Measurements from ENCODE around the gene TCERG1L. TPM values are rescaled to one million over a fixed set of nuclear protein-coding genes. Genes with fewer than 3 reads are reported as not detected.

TCERG1L gene
- total RNA-seq, 1 donor from 2014 or later, result not detected

DNA sequence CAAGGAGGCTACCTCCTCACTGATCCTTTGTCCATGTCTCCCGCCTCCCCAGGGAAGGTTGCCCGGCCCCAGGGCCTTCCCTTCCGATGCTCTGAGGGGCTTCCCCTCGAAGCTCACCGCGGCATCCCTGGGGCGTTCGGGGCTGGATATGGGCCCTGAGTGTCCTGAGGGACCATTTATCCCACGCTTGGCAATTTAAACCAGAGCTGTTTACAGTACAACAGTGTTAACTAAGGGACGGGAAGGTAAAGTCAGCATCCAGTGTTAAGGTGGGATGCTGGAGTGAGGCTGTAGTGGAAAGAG is 92.0 kb downstream of the TCERG1L start:
- DNase-seq, result no peak
- ATAC-seq (ENCODE audit: poor library complexity), result no peak

DNA sequence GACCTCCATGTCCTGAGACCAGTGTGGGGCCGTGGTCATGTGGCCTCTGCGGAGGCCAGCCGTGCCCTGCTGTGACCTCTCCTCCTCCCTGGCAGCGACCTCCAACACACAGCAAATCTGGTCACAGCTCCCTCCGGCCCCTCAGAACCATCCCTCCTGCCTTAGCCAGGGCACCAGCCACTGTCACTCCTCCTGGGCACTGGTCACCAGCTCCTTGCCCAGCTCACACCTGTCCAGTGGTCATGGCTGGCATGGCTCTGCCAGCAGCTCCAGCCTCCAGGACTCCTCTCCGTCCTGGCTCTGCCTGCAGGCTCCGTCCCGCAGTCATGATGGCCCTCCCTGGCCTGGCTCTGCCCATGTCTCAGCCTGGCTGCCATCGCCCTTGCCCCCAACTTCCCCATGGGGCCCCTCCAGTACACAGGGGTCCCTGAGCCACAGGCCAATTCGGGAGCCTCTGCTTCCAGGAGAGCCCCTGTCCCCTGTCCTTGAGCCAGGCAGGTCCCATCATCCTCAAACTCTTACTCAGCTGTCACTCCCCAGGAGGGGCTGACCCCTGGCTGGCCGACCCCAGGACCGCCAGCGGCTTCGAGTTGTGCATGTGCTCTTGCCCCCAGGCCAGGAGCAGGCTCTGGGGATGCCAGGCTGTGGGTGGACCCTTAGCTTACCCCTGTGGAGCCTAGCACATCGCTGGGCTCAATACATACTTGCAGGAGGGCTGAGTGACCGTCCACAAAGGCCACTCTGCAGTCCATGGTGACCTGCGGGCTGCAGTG is 92.5 kb downstream of the TCERG1L start:
- intact Hi-C loops (cut with DNase I), result no loop called here
- DNase-seq (no peak), ATAC-seq (ENCODE audit: poor library complexity) (no peak)

More for the DNA sequence above, 92.0 kb downstream of the TCERG1L start:
- intact Hi-C loops (cut with DNase I), result no loop called here

DNA sequence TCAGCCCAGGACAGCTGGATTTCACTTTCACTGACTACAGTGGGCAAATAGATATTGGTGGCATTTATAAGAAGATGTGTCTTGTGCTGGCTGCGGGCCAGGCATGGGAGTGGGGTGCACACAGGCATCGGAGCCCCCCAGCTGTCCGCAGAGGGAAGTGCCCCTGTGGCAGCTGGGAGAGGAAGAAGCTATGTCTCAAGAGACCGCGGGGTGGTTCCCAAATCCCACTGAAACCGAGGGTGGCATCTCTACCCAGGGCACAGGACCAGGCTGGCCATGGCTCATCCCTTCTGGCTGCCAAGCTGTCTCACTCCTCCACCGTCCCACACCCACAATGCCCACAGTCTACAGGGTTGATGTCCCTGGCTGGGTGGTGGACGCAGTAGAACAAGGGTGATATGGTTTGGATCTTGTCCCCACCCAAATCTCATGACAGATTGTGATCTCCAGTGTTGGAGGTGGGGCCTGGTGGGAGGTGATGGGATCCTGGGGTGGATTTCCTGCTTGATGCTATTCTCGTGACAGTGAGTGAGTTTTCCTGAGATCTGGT is 94.8 kb downstream of the TCERG1L start:
- no peak for ATAC-seq (ENCODE audit: poor library complexity)
- no peak for DNase-seq
- intact Hi-C loops (cut with DNase I), result no loop called here

DNA sequence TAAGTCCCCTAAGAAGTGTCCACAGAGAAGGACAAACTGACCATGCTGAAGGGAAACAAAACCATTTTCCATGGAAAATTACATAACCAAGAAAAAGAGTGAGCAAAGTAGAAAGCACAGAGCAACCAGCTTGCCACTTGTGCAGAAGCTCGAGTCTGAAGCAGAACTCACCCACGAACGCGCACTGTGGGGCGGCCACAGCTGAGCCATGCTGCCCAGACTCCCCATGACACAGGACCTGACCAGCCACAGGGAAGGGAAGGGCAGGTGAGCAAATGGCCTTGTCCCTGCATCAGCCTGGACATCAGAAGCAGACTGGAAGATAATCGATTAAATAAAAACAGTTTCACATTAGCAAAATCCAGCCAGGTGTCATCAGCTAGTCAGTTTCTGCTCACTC is 95.7 kb downstream of the TCERG1L start:
- ATAC-seq (ENCODE audit: poor library complexity), result no peak
- intact Hi-C loops (cut with DNase I), result no loop called here
- DNase-seq, result no peak

DNA sequence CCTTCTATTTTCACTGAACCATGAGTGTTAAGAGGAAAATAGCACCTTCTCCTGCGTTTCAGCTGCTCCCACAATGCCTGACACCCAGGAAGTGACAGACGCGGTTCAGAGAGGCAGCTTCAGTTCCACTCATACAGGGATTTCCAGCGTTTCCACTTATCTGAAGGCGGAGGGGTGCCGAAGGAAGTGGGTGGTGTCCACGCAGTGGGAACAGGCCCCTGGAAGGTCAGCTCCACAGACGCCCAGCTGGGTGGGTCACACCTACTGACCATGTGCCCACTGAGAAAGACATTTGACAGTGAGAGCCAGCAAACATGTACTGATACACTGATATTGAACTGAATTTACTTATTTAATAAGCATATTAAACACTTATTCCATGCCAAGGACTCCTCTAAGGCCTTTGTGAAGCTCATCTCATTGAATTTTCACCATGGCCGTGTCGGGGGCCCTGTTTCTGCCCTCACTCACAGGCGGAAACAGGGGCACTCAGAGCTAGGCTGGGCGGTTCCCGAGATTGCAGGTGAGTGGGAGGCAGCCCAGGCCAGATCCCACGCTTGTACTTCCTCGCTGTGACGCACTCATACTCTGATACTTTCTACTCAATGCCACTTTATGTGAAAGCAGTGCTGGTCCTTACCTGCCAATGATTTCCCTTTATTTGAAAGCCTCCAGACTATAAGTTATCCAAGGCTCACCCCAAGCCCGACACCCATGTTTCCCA is 96.8 kb downstream of the TCERG1L start:
- DNase-seq, result no peak
- no peak for ATAC-seq (ENCODE audit: poor library complexity)
- intact Hi-C loops (cut with DNase I), result no loop called here

DNA sequence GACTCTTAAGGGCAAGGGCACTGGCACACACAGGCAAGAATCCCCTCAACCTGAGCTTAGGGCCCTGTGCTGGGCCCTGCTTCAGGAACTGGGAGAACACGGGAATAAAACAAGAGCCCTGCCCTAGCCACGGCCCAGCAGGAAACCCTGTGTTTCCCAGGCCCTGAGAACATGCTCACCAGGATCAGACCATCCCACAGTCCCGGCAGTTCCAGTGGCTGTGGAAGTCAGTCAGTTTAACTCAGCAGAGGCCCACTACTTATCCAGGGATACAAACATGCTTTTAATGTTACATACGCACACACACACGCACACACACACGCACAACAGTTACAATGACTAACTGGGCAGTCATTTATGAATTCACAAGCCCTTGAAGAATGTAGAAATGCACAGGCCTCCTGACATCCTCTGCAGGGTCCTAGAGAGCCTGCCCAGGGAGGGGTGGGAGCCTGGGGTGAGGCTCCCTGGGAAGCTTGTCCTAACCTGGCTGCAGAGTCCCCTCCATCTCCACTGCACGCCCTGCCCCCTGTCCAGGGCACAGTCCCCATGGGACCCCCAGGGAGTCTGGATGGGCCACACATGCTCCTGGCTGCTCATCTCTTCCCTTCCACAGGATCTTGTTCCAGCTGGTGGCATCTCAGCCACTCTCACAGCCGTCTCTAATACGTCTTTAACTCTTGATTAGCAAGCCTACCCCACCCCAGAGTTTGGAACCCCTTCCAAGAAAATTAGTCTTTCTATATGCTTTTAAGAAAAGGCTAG is 97.6 kb downstream of the TCERG1L start:
- no peak for DNase-seq

DNA sequence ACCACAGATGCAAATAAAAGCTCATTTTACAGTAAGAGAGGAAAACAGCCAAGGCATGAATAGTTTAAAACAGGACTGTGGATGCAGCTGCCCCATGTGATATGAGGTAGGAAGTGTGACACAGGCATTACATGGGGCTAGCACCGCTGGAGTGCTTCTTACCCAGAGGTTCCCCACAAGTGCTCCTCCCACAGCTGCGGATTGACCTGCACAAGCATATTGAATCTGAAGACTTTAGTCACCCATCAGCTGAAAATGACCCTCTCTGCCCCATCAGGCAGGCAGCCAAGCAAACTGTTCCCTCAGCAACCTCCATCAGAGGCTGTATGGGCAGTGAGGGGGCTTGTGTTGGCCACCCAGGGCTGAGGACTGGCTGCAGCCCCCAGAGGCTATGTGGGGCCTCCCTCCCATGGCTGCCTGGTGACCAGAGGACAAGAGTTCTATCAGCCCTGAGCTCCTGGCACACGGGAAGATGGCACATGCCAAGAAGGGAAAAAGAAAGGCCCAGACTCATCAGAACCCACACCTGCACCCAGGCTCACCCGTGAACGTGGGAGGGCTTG is 98.7 kb downstream of the TCERG1L start:
- intact Hi-C loops (cut with DNase I), result no loop called here
- ATAC-seq (ENCODE audit: poor library complexity) (no peak), DNase-seq (no peak)

More for the DNA sequence above, 97.6 kb downstream of the TCERG1L start:
- intact Hi-C loops (cut with DNase I), result no loop called here
- ATAC-seq (ENCODE audit: poor library complexity), result no peak

DNA sequence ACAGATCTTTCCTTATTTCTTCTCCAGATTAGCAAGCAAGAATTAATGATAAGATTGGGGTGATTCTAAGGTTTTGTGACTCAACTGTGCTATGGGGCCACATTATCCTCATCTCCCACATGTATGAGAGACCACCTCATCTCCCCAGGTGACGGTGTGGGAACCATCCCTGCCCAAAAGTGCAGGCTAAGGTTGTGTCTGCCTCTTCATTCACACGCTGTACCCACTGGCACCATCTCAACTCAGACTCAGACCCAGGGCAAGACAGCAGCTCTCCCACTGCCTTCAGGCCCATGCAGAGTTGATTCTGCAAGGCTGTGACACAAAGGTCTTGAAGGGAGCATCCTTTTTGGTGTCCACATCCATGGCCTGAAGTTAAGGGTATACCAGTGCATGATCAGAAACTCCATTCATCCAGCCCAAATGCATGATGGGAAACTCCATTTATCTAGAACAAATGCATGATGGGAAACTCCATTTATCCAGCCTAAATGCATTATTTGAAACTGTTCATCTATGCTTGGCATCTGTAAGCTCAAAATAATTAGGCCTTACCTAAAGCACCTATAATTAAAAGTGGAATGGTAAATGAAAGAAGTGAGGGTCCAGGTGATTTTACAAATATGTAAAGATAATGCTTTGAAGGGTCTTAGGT is 99.4 kb downstream of the TCERG1L start:
- intact Hi-C loops (cut with DNase I), result no loop called here
- ATAC-seq (ENCODE audit: poor library complexity) (no peak), DNase-seq (no peak)

DNA sequence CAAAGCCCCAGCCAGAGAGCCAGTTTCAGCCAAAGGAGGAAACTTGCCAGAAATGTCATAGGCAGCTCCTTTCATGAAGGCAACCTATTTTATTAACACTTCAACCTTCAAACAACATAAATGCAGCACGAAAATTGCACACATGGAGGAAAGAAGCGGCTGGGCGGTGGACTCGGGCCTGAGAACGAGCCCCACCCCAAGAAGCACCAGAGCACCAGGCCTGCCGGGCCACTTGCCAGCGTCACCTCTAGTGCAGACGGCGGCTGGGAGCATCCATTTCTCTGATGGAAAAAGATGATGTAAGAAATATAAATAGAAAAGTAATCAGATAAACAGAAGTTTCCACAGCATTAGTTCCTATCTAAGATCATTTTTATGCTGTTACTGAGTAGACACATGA is 100.0 kb downstream of the TCERG1L start:
- DNase-seq (no peak), ATAC-seq (ENCODE audit: poor library complexity) (no peak)
- intact Hi-C loops (cut with DNase I), result no loop called here

DNA sequence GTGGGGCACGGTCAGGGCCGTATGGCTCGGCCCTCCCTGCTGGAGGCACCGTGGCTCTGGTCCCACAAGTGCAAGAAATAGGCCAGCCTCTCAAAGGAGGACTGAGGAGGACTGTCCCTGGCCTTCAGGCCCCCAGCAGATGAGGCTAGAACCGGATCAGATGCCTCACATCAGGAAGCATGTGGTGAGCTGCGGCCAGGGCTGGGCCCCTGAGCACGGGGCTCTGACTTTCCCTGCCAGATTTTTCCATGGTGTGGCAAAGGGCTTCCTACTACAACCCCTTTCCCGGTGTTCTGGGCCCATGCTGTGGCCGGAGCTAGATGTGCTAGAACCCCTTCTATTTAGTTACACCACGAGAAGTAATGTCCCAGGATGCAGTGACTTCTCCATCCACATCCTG is 100.4 kb downstream of the TCERG1L start:
- ATAC-seq (ENCODE audit: poor library complexity) (no peak), DNase-seq (no peak)
- intact Hi-C loops (cut with DNase I), result no loop called here

DNA sequence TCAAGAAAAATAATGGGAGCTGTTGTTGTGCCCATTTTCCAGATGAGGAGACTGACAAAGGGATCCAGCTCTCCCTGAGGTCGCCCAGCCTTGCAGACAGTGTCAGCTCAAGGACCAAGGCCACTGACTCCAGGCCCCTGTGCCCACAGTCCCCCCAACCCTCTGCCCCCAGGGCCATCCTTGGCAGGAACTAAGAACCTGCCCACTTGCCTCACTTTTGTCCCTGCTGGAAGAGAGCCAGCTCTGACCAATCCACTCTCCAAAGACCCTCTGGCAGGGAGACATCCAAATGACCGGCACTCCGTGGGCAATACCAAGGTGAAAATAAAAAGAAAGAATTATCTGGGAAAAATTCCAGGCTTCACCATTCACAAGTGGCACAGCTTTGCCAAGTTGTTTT is 101.3 kb downstream of the TCERG1L start:
- intact Hi-C loops (cut with DNase I), result no loop called here
- DNase-seq (no peak), ATAC-seq (ENCODE audit: poor library complexity) (no peak)

DNA sequence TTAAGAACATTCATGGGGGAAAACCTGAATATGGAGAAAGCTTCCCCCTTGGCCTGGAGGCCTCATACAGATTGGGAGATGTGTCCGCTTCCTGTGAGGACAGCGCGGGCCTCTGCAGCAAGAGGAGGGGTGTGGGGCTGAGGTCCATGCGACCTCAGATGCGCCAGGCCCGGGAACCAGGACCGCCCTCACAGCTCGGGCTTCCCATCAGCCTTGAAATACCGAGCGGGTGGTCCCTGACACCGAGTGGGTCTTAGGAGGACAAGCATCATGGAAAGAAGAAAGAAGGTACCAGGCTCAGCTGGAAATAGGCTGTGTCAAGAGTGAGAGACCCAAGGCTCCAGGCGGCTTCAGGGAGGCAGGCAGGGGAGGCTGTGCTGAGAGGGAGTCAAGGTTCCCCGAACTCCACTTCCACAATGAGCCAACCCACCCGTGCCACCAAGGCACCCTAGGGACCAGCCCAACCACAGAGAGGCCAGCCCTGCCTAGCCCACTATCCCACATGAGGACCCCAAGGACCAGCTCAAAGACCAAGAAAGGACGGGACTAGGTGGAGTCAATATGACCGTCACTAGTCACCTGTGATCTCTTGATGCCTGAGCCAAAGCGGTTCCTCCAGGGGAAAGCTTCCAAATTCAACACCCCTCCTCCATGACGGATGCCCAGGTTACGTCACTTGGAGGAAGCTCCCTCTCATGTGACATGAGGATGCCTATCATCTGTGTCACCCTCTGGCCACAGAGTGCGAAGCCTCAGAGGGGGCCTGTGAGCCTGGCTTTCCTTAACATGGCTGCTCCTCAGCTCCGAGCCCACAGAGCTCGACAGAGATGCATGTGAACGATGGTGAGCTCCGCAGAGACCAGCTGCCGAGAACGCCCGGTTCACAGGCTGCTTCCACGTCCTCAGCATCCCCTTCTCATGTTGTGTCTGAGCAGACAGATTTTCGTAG is 103.7 kb downstream of the TCERG1L start:
- DNase-seq (no peak), ATAC-seq (ENCODE audit: poor library complexity) (no peak)
- intact Hi-C loops (cut with DNase I), result no loop called here

DNA sequence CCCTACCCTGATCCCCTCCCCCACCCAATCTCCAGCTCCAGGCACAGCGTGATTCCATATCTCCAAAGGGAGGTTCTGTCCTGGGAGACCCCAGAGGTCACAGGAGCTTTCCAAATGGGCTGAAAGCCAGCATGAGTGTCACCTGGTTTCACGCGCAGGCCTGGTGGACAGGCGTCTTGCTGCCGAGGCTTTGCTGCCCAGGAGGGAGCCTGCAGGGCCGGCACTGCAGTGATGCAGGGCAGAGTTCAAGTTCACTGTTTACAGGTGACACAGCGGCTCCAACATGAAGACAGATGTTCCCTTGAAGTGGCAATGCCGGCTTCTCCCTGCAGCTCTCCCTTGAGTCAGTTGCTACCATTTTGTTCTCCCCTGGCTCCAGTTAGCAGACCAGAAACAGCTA is 104.3 kb downstream of the TCERG1L start:
- ATAC-seq (ENCODE audit: poor library complexity) (no peak), DNase-seq (no peak)
- intact Hi-C loops (cut with DNase I), result no loop called here

DNA sequence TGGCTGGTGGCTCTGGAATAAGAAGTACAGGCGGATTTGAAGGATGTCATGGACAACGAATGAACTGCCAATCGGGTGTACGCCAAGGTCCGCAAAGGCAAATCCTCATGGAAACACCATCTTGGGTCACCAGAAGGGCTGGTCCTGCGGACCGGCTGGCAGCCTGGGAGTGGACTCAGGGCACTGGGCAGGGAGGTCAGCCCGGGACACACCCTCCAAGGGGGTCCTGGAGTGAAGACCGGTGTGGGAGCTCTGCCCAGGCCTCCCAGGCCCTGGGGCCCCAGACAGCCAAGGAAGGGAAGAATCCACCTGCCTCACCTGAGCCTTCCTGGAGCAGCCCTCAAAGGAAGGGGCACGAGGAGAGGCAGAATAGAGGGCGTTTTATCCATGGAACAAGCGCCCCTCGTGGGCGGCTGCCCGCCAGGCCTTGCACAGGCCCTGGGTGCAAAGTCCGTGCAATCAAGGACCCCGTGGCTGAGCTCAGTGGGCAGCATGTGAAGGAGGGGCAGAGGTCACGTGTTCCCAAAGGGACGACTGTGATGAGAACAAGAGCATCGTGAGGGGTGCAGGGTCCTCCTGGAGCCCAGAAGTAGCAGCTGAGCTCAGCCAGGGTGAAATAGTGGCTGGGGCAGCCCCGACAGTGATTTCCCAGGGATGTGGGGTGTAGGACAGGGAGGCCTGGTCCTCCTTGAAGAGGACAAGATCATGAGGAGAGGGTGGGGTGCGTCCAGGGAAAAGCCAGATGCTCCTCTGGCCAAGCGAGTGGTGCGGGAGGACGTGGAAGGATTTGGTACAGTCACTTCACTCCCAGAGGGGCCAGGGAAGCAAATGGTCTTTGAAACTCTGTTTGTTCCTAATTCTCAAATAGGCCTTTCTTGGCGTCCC is 105.2 kb downstream of the TCERG1L start:
- DNase-seq (no peak), ATAC-seq (ENCODE audit: poor library complexity) (no peak)
- intact Hi-C loops (cut with DNase I), result no loop called here

DNA sequence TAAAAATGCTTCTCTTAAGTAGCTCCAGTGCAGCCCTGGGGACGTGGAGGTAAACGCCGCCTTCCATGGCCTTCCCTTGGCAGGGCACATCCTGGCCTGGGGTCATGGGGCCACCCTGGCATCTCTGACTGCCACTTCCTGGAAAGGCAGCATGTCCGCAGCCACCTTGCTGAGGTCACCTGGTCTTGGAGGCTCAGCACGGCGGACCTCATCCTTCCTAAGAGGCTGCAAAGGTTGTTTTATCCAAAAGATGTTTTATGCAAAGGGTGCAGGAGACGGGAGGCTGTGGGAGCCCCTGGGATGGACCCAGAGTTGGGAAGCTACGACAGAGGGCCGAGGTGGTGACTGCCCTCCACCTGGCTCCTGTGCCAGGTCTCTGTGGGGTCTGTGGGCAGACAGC is 106.0 kb downstream of the TCERG1L start:
- ATAC-seq (ENCODE audit: poor library complexity), result no peak
- DNase-seq, result no peak
- intact Hi-C loops (cut with DNase I), result no loop called here

DNA sequence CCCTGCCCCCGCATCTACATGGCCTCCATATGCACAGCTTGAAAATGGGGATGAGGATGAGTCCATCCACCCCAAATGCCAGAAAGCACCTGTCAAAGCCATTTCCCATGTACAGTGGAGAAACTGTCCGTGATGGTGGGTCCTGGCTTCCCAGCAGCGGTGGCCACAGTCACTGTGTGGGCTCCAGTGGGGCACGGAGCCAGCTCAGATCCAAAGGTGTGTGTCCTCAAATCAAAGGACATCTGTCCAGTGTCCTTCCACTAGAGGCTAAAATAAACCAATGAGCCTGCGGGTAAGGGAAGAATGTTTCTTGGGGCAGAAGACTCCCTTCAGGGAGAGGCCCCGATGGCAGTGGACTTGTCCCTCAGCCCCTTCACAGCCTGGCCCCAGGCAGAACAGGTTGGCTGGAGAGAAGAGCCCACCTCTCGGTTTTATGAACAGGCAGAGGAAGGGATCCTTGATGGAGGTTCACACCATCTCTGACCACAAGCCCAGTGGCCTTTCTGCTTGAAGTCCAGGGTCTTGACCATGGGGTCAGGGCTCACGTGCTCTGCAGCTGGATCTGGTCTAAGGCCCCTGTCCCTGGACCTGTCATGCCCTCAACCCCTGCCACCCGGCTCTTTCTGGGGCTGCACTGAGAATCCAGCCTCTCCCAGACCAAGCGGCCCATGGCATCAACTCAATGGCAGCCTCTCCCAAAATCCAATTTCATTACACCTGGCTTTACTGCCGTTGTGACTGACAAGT is 106.9 kb downstream of the TCERG1L start:
- intact Hi-C loops (cut with DNase I), result no loop called here
- no peak for ATAC-seq (ENCODE audit: poor library complexity)
- no peak for DNase-seq

Data from Right ventricle myocardium superior (tissue), 1 donor.